HepG2 (cell line): ENCODE results near the gene CNRIP1.

Experiments used
- ATAD3A ChIP-seq: sonication (generic); formaldehyde crosslinking; IDR thresholded peaks from 2 replicates; pipeline ENCODE4 v1.4.0; 2020; ENCODE audit warnings: missing genetic modification reagents
- IRF1 ChIP-seq: sonication (generic); formaldehyde crosslinking; IDR thresholded peaks from 2 replicates; pipeline ENCODE4 v1.4.0; 2020; ENCODE audit warnings: low read depth, mild to moderate bottlenecking, missing genetic modification reagents
- KAT8 ChIP-seq: IDR thresholded peaks from 2 replicates; pipeline ENCODE4 v1.6.1; 2016; ENCODE audit warnings: missing genetic modification reagents, missing compliant biosample characterization
- PHF8 ChIP-seq: sonication (generic); formaldehyde crosslinking; IDR thresholded peaks from 2 replicates; pipeline ENCODE4 v1.5.0; 2020; ENCODE audit warnings: missing genetic modification reagents
- POGK ChIP-seq: sonication (generic); formaldehyde crosslinking; conservative IDR thresholded peaks from 2 replicates; pipeline ENCODE4 v1.8.0; 2022; ENCODE audit warnings: mild to moderate bottlenecking, moderate library complexity, missing genetic modification reagents
- POLR2AphosphoS5 ChIP-seq: IDR thresholded peaks from 2 replicates; pipeline ENCODE4 v1.6.1; 2012; ENCODE audit warnings: low read depth, low read length
- SMC3 ChIP-seq: IDR thresholded peaks from 2 replicates; pipeline ENCODE4 v1.6.1; 2011; ENCODE audit warnings: low read length, improper control_type of control experiment
- SP2 ChIP-seq: sonication (generic); formaldehyde crosslinking; IDR thresholded peaks from 2 replicates; pipeline ENCODE4 v1.5.1; 2020; ENCODE audit warnings: mild to moderate bottlenecking, missing genetic modification reagents
- SUZ12 ChIP-seq: fragments of 150-350 bp; IDR thresholded peaks from 2 replicates; pipeline ENCODE4 v1.6.1; 2014; ENCODE audit warnings: low read depth, low read length
- ZNF563 ChIP-seq: sonication (generic); formaldehyde crosslinking; IDR thresholded peaks from 2 replicates; pipeline ENCODE4 v1.8.0; 2022; ENCODE audit warnings: mild to moderate bottlenecking, moderate library complexity, missing genetic modification reagents
- ZNF878 ChIP-seq: sonication (generic); formaldehyde crosslinking; IDR thresholded peaks from 2 replicates; pipeline ENCODE4 v1.8.1; 2023; ENCODE audit warnings: mild to moderate bottlenecking, missing genetic modification reagents, moderate library complexity
- TF ChIP-seq, protein P1 (sequence below): sonication (generic); formaldehyde crosslinking; IDR thresholded peaks from 2 replicates; pipeline ENCODE4 v1.5.0; 2020; ENCODE audit warnings: mild to moderate bottlenecking, missing genetic modification reagents, moderate library complexity

DNA sequence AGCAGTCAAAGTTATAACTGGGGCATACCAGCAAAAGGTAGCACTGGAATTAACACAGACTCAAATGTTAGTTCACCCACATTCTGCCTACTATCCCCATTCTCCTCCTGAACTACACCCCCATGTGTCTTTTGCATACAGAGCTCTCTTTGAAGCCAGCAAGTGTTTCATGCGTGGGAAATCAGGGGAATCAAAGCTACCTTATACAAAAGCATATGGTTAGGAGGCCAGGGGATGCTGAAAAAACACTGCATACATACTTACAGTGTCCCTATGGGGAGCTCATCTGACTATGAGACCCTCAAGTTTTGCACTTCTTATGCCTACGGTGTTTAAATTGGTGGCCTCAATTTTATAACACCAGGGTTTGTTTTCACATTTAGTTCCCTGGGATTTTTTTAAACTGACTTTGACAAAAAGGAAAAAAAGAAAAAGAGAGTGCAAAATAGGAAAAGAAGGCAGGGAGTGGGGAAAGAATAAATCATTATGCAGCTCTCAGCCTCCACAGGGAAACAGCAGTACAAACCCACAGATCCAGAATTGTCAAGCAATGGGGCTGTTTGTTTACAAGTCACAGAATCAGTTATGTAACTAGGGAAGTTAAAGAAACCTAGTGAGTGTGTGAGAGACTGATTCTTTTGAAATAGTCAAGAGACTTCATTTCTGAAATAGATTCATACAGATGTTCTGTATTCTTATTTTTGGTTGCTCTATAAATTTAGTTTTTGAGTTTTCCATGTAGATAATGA is 47.3 kb downstream of the CNRIP1 start:
- no peak for TF ChIP-seq ZNF563 (CRISPR knock-in tag)
- TF ChIP-seq POLR2AphosphoS5: no peak
- TF ChIP-seq POGK (CRISPR knock-in tag): no peak
- TF ChIP-seq ZNF878 (CRISPR knock-in tag): no peak
- TF ChIP-seq, protein P1, sequence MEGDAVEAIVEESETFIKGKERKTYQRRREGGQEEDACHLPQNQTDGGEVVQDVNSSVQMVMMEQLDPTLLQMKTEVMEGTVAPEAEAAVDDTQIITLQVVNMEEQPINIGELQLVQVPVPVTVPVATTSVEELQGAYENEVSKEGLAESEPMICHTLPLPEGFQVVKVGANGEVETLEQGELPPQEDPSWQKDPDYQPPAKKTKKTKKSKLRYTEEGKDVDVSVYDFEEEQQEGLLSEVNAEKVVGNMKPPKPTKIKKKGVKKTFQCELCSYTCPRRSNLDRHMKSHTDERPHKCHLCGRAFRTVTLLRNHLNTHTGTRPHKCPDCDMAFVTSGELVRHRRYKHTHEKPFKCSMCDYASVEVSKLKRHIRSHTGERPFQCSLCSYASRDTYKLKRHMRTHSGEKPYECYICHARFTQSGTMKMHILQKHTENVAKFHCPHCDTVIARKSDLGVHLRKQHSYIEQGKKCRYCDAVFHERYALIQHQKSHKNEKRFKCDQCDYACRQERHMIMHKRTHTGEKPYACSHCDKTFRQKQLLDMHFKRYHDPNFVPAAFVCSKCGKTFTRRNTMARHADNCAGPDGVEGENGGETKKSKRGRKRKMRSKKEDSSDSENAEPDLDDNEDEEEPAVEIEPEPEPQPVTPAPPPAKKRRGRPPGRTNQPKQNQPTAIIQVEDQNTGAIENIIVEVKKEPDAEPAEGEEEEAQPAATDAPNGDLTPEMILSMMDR (CRISPR knock-in tag): no peak
- TF ChIP-seq SP2 (CRISPR knock-in tag): no peak
- no peak for TF ChIP-seq ATAD3A (CRISPR knock-in tag)
- no peak for TF ChIP-seq KAT8 (CRISPR knock-in tag)
- TF ChIP-seq SUZ12: no peak
- TF ChIP-seq SMC3: no peak
- no peak for TF ChIP-seq PHF8
- no peak for TF ChIP-seq IRF1 (CRISPR knock-in tag)
